ENCODE results near the gene DLST. TPM values are rescaled to one million over a fixed set of nuclear protein-coding genes. Genes with fewer than 3 reads are reported as not detected.

The DLST gene
- total RNA-seq, 4 donors from 2014 or later: 80.9 to 91.6 (median 83.5) TPM

DNA sequence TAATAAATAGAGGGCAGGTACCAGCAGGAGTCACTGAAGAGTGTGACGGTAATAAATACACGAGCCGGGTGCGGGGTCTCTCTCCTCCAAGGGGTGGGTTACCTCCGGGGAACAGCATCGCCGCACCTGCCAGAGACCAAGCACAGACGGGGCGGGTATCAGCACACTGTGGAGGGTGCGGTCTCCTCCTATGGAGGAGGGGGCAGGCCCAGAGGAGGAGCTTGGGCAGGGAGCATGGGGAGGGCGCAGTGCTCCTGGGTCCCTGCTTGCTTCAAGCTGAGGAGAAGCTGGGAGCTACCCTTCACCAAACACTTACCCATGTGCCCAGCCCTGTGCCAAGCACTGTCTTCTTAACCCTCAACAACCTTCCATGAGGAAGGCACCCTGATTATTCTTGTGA lies 60.9 kb downstream of the DLST start:
- H3K4me3 ChIP-seq (replicated peaks in 1 of 3): no peak overlapping the region
- WGBS, 2 donors: 88 to 93% methylated on average over 11 of the region's 11 CpGs
- intact Hi-C loops (cut with DNase I): no loop called here

DNA sequence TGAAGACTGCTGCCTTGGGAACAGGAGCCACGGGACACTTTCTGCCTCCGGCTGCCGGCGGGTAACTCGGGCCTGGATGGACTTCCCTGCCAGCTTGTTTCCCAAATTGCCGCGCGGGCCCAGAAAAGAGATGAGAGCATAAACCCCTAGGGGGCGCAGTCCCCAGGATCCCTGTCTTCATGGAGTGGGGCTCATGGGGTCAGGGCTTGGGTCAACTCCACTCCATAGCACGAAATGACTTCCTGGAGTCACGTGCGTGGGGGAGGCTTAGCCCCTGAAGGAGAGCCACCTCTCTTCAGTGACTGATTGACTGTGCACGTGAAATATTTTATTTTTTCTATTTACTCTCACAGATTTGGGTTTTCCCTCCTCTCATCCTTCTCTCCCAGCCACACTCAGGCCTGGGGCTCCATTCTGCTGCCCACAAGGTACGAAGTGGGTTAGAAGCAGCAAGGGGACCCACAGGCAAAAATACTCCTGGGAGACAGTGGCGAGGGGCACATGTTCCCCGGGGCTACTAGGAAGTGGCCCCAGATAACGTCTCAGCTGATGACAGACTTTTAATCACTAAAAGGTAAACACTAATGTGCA lies 63.6 kb downstream of the DLST start:
- intact Hi-C loops (cut with DNase I): loop anchor here (5.0 kb wide), 1 partner anchor 142 kb away; no protein-coding TSS in a partner anchor
- H3K27me3 ChIP-seq: no peaks in the 10 kb centered on the region
- H3K9me3 ChIP-seq: no peaks in the 10 kb centered on the region
- DNase-seq: peak in 1 of 2 donors; percentile 28
- no peak overlapping the region for H3K27ac ChIP-seq
- no peak overlapping the region for H3K4me3 ChIP-seq (replicated peaks in 1 of 3)
- H3K4me1 ChIP-seq: peaks cover 4 to 32% of the 10 kb centered on the region in 2 donors
- H3K36me3 ChIP-seq: peaks cover 44 to 64% of the 10 kb centered on the region in 2 donors
- TF ChIP-seq POLR2A (IDR thresholded peaks at IDR 0.05): no peak
- TF ChIP-seq, protein P1, sequence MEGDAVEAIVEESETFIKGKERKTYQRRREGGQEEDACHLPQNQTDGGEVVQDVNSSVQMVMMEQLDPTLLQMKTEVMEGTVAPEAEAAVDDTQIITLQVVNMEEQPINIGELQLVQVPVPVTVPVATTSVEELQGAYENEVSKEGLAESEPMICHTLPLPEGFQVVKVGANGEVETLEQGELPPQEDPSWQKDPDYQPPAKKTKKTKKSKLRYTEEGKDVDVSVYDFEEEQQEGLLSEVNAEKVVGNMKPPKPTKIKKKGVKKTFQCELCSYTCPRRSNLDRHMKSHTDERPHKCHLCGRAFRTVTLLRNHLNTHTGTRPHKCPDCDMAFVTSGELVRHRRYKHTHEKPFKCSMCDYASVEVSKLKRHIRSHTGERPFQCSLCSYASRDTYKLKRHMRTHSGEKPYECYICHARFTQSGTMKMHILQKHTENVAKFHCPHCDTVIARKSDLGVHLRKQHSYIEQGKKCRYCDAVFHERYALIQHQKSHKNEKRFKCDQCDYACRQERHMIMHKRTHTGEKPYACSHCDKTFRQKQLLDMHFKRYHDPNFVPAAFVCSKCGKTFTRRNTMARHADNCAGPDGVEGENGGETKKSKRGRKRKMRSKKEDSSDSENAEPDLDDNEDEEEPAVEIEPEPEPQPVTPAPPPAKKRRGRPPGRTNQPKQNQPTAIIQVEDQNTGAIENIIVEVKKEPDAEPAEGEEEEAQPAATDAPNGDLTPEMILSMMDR (IDR thresholded peaks at IDR 0.05): peak in 2 of 6 experiments; percentile 9 to 30
- WGBS, 2 donors: 78 to 83% methylated on average over 12 to 17 of the region's 17 CpGs

More for the DNA sequence above, 60.9 kb downstream of the DLST start:
- TF ChIP-seq, protein P1 (IDR thresholded peaks at IDR 0.05): no peak
- TF ChIP-seq POLR2A (IDR thresholded peaks at IDR 0.05): no peak
- H3K9me3 ChIP-seq: no peaks in the 10 kb centered on the region
- H3K4me1 ChIP-seq: peaks cover 12 to 43% of the 10 kb centered on the region in 2 donors
- no peak for DNase-seq
- peak overlapping the region in 1 of 3 donors; percentile 73 for H3K27ac ChIP-seq
- no peaks in the 10 kb centered on the region for H3K27me3 ChIP-seq
- peaks cover 28 to 47% of the 10 kb centered on the region in 2 donors for H3K36me3 ChIP-seq

DNA sequence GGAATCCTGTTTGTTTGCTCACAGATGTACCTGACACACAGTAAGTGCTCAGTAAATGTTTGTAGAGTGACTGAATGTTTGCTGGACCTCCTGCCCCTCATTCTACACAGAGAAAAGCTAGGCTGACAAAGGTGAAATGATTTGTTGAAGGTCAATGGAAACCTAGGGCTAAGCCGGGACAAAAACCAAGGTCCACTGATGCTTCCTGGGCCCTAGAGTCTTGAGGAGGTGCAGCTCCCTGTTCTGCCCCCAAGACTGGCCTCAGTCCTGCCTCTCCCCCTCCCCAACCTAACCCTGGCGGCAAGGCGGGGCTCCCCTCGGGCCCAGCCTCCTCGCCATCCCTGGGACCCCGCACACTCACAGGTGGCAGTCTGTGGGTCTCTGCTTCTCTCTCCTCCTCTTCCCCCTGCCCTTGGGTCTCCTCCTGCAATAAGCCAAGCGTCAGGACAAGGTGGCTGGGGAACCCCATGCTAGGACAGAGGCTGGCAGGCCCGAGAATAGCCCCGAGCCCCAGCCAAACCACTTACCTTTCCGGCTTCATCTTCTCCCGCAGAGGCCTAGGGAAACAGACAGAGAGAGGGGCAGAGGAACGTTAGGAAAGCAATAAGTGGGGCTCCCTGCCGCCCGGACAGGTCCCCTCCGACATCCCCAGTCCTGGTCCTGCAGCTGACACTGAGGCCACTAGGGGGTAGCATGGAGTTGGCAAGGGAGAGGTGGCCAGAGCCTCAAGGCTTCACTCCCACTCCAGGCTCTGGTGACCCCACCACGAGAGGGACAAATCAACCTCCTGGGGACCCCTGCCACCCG lies 64.3 kb downstream of the DLST start:
- intact Hi-C loops (cut with DNase I): loop anchor here (5.0 kb wide), 1 partner anchor 141 kb away; no protein-coding TSS in a partner anchor
- H3K9me3 ChIP-seq: no peaks in the 10 kb centered on the region
- peaks cover 3 to 32% of the 10 kb centered on the region in 2 donors for H3K4me1 ChIP-seq
- H3K36me3 ChIP-seq: peaks cover 44 to 64% of the 10 kb centered on the region in 2 donors
- H3K4me3 ChIP-seq (replicated peaks in 1 of 3): no peak overlapping the region
- WGBS, 2 donors: 65% methylated on average over 17 of the region's 17 CpGs
- DNase-seq: peak; percentile 70 to 73
- TF ChIP-seq POLR2A (IDR thresholded peaks at IDR 0.05): no peak
- TF ChIP-seq, protein P1 (IDR thresholded peaks at IDR 0.05): peak; percentile 79 to 90 (median 80)
- peak overlapping the region; percentile 7 to 67 (median 12) for H3K27ac ChIP-seq
- no peaks in the 10 kb centered on the region for H3K27me3 ChIP-seq

DNA sequence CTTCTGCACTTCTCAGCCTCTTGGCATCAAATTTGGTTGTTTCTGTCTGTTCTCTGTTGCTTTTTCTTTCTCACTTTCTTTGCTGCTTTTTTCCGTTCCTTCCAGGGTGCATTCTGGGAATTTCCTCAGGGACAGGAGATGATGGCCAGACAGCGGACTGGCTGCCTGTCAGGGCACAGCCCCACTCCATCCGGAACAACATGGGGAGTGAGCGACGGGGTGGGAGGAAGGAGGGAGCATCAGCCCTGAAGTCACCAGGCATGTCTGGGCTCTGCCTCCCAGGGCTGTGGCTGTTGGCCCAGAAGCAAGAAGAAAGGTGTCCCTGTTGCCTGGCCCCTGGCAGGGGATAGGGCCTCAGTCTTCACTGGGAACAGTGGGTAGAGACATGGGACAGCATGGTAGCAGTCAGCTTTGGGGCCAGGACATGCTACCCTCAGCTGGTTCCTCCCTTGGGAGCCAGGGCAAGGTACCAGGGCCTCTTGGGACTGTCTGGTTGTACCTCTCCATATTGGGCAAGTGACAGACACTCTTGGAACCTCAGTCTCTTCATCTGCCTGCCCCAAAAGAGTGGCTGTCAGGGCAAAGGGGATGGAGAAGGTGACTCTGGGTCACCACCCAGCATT lies 65.1 kb downstream of the DLST start:
- Histone ChIP-seq H3K4me1 (peaks cover 9 to 32% of the 10 kb centered on the region in 2 donors), H3K4me3 (replicated peaks in 1 of 3) (no peak overlapping the region), H3K27me3 (no peaks in the 10 kb centered on the region), H3K36me3 (peaks cover 44 to 59% of the 10 kb centered on the region in 2 donors), H3K27ac (peak overlapping the region; percentile 12 to 67 (median 31)), H3K9me3 (no peaks in the 10 kb centered on the region)
- intact Hi-C loops (cut with DNase I): loop anchor here (5.0 kb wide), 1 partner anchor 141 kb away; no protein-coding TSS in a partner anchor
- no peak for TF ChIP-seq POLR2A (IDR thresholded peaks at IDR 0.05)
- TF ChIP-seq, protein P1 (IDR thresholded peaks at IDR 0.05): peak in 1 of 6 experiments; percentile 25
- DNase-seq: no peak
- 39 to 53% methylated on average over 5 of the region's 5 CpGs for WGBS, 2 donors
